Trophoblast cell (in vitro differentiated cells and primary cell): ENCODE data around the gene MSANTD2.

ENCODE experiments used
- DNase-seq, 2 donors: peaks; one replicate each; pipeline ENCODE4 v3.0.0-alpha.2; 2016
- H2AFZ ChIP-seq: 2 replicates; pipeline ENCODE4 v1.6.1; 2013; ENCODE audit warnings: low read length, moderate library complexity, mild to moderate bottlenecking; ENCODE audit not compliant: insufficient read depth, poor library complexity
- H2AK5ac ChIP-seq: 2 replicates; pipeline ENCODE4 v1.6.1; 2013; ENCODE audit warnings: mild to moderate bottlenecking, low read length
- H2BK120ac ChIP-seq: 2 replicates; pipeline ENCODE4 v1.6.1; 2013; ENCODE audit warnings: low read length, mild to moderate bottlenecking, moderate library complexity; ENCODE audit not compliant: insufficient read depth, poor library complexity
- H2BK12ac ChIP-seq: 2 replicates; pipeline ENCODE4 v1.6.1; 2013; ENCODE audit warnings: mild to moderate bottlenecking, low read length, moderate library complexity
- H2BK5ac ChIP-seq: 2 replicates; pipeline ENCODE4 v1.6.1; 2013; ENCODE audit warnings: low read length, low read depth, moderate library complexity, mild to moderate bottlenecking; ENCODE audit not compliant: poor library complexity
- H3K14ac ChIP-seq: 2 replicates; pipeline ENCODE4 v1.6.1; 2013; ENCODE audit warnings: mild to moderate bottlenecking, low read length
- H3K18ac ChIP-seq: 2 replicates; pipeline ENCODE4 v1.6.1; 2013; ENCODE audit warnings: mild to moderate bottlenecking, low read length
- H3K23ac ChIP-seq: 2 replicates; pipeline ENCODE4 v1.6.1; 2013; ENCODE audit warnings: low read length
- H3K27ac ChIP-seq: 2 replicates; pipeline ENCODE4 v1.5.1; 2013; ENCODE audit warnings: low read depth, mild to moderate bottlenecking, inconsistent platforms, low read length, moderate library complexity
- H3K27me3 ChIP-seq: 2 replicates; pipeline ENCODE4 v1.6.1; 2013; ENCODE audit warnings: inconsistent platforms, mild to moderate bottlenecking, low read length, moderate library complexity; ENCODE audit not compliant: insufficient read depth
- H3K36me3 ChIP-seq, 2 experiments: 1 replicate in 1 of 2; 2 replicates in 1 of 2; pipeline ENCODE4 v1.6.1; 2013; ENCODE audit warnings: low read length in 2 of 2, mild to moderate bottlenecking in 2 of 2, moderate library complexity in 1 of 2; ENCODE audit not compliant: insufficient read depth in 2 of 2, control insufficient read depth in 1 of 2
- H3K4ac ChIP-seq: 2 replicates; pipeline ENCODE4 v1.6.1; 2013; ENCODE audit warnings: low read depth, mild to moderate bottlenecking, low read length, moderate library complexity
- H3K4me1 ChIP-seq, 2 experiments: 1 replicate in 1 of 2; 2 replicates in 1 of 2; pipeline ENCODE4 v1.6.1; 2013; ENCODE audit warnings: low read length in 2 of 2, mild to moderate bottlenecking in 2 of 2, moderate library complexity in 1 of 2; ENCODE audit not compliant: insufficient read depth in 2 of 2, control insufficient read depth in 1 of 2
- H3K4me2 ChIP-seq: 2 replicates; pipeline ENCODE4 v1.6.1; 2013; ENCODE audit warnings: inconsistent platforms, mild to moderate bottlenecking, low read length, moderate library complexity
- H3K4me3 ChIP-seq: 2 replicates; pipeline ENCODE4 v1.5.1; 2013; ENCODE audit warnings: mild to moderate bottlenecking, low read depth, low read length, inconsistent platforms
- H3K79me1 ChIP-seq: one replicate; pipeline ENCODE4 v1.6.1; 2013; ENCODE audit warnings: low read length
- H3K79me2 ChIP-seq: 2 replicates; pipeline ENCODE4 v1.6.1; 2013; ENCODE audit warnings: low read length, mild to moderate bottlenecking; ENCODE audit not compliant: control insufficient read depth, insufficient read depth, poor library complexity
- H3K9ac ChIP-seq: 2 replicates; pipeline ENCODE4 v1.6.1; 2013; ENCODE audit warnings: mild to moderate bottlenecking, low read length
- H3K9me3 ChIP-seq: 2 replicates; pipeline ENCODE4 v1.6.1; 2013; ENCODE audit warnings: low read depth, mild to moderate bottlenecking, control low read depth, inconsistent platforms, low read length; ENCODE audit not compliant: insufficient read depth
- H4K12ac ChIP-seq: 2 replicates; pipeline ENCODE4 v1.6.1; 2013; ENCODE audit warnings: low read depth, mild to moderate bottlenecking, low read length, moderate library complexity
- H4K8ac ChIP-seq: 2 replicates; pipeline ENCODE4 v1.6.1; 2013; ENCODE audit warnings: low read depth, mild to moderate bottlenecking, low read length, moderate library complexity
- H4K91ac ChIP-seq: one replicate; pipeline ENCODE4 v1.6.1; 2013; ENCODE audit warnings: low read depth, mild to moderate bottlenecking, low read length, moderate library complexity
- WGBS: extraction: QIAGEN DNeasy Blood & Tissue Kit; methylation state at CpG from one replicate; pipeline ENCODE4 v1.1.7; 2013; ENCODE audit warnings: missing lambda C conversion rate; ENCODE audit not compliant: insufficient read length, insufficient coverage; ENCODE audit errors: extremely low coverage; 5-methylcytosine and 5-hydroxymethylcytosine counted together

MSANTD2 gene

DNA sequence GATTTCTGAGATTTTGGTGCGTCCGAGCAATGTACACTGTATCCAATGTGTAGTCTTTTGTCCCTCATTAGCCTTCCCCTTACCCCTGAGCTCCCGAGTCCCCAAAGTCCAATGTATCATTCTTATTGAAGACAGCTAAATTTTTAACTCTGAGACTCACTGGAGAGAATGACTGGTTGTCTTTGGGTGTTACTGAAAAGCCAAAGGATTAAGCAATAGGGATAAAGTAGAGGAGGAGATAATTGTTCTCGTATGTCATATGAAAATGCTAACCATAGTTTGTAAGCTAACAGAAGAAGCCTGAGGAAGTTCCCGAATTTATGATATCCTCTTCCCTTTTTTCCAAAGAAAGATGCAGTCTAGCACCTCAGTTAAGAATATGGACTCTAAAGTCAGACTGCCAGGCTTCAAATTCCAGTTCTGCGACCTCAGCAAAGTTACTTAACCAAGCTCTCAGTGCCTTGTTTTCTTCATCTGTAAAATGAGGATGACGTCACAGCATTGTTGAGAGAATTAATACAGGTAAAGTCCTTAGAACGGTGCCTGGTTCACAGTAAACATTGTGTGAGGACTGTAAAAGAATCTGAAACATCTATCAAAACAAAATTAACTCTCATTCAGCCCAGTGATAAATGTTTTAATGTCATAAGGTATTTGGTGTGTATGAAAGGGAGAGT, 1.6 kb upstream of the MSANTD2 start:
- no peaks in the 10 kb centered on the region for H3K36me3 ChIP-seq
- no peak overlapping the region for H4K12ac ChIP-seq
- no peak overlapping the region for H3K9ac ChIP-seq
- H2BK5ac ChIP-seq = no peak overlapping the region
- H3K27ac ChIP-seq = no peak overlapping the region
- no peaks in the 10 kb centered on the region for H3K9me3 ChIP-seq
- H2BK120ac ChIP-seq = no peak overlapping the region
- no peak overlapping the region for H3K23ac ChIP-seq
- no peak overlapping the region for H3K14ac ChIP-seq
- H3K4me1 ChIP-seq = peaks cover 0 to 4% of the 10 kb centered on the region in 2 experiments
- no peak overlapping the region for H3K4ac ChIP-seq
- no peak overlapping the region for H2AFZ ChIP-seq
- peaks cover 16% of the 10 kb centered on the region for H3K79me2 ChIP-seq
- H3K4me2 ChIP-seq = no peak overlapping the region
- H4K91ac ChIP-seq = no peak overlapping the region
- peak in 1 of 2 donors; percentile 72 for DNase-seq
- no peak overlapping the region for H3K4me3 ChIP-seq
- no peak overlapping the region for H4K8ac ChIP-seq
- H2BK12ac ChIP-seq = no peak overlapping the region
- H2AK5ac ChIP-seq = no peak overlapping the region
- H3K27me3 ChIP-seq = no peaks in the 10 kb centered on the region
- WGBS = no CpG with 5 or more reads among the region's 8 CpGs
- peaks cover 17% of the 10 kb centered on the region for H3K79me1 ChIP-seq
- H3K18ac ChIP-seq = no peak overlapping the region

GRCh38 chr11:124801014-124801413, 808 bp upstream of the MSANTD2 start:
- Histone ChIP-seq H2AFZ (no peak overlapping the region), H2BK5ac (no peak overlapping the region), H3K27ac (peak overlapping the region; percentile 71), H2BK120ac (no peak overlapping the region), H2AK5ac (no peak overlapping the region), H3K9ac (no peak overlapping the region), H4K8ac (no peak overlapping the region), H4K91ac (no peak overlapping the region), H3K9me3 (no peaks in the 10 kb centered on the region), H3K27me3 (no peaks in the 10 kb centered on the region), H3K4ac (no peak overlapping the region), H3K36me3 (peaks cover 0 to 2% of the 10 kb centered on the region in 2 experiments), H4K12ac (no peak overlapping the region), H3K14ac (no peak overlapping the region), H3K18ac (no peak overlapping the region), H3K4me1 (peaks cover 0 to 4% of the 10 kb centered on the region in 2 experiments), H3K23ac (no peak overlapping the region), H2BK12ac (no peak overlapping the region), H3K4me2 (peak overlapping the region; percentile 89), H3K79me2 (peaks cover 16% of the 10 kb centered on the region), H3K79me1 (peaks cover 17% of the 10 kb centered on the region), H3K4me3 (no peak overlapping the region)
- no CpG with 5 or more reads among the region's 8 CpGs for WGBS
- DNase-seq = peak; percentile 42 to 82

GRCh38 chr11:124799348-124800225, 619 bp downstream of the MSANTD2 start:
- WGBS = no CpG with 5 or more reads among the region's 83 CpGs
- no peak overlapping the region for H2BK12ac ChIP-seq
- H3K14ac ChIP-seq = peak overlapping the region; percentile 95
- peak; percentile 57 to 66 for DNase-seq
- peaks cover 17% of the 10 kb centered on the region for H3K79me1 ChIP-seq
- H3K4me3 ChIP-seq = peak overlapping the region; percentile 96
- H3K23ac ChIP-seq = no peak overlapping the region
- peak overlapping the region; percentile 84 for H2BK120ac ChIP-seq
- H3K9ac ChIP-seq = peak overlapping the region; percentile 79
- peak overlapping the region; percentile 95 for H3K18ac ChIP-seq
- H3K79me2 ChIP-seq = peaks cover 16% of the 10 kb centered on the region
- H3K27ac ChIP-seq = peak overlapping the region; percentile 71
- peaks cover 0 to 2% of the 10 kb centered on the region in 2 experiments for H3K36me3 ChIP-seq
- H3K27me3 ChIP-seq = no peaks in the 10 kb centered on the region
- peak overlapping the region; percentile 96 for H3K4ac ChIP-seq
- peak overlapping the region; percentile 76 for H2BK5ac ChIP-seq
- H2AK5ac ChIP-seq = peak overlapping the region; percentile 84
- H3K9me3 ChIP-seq = no peaks in the 10 kb centered on the region
- peak overlapping the region; percentile 92 for H2AFZ ChIP-seq
- H4K12ac ChIP-seq = peak overlapping the region; percentile 95
- peaks cover 0 to 4% of the 10 kb centered on the region in 2 experiments for H3K4me1 ChIP-seq
- peak overlapping the region; percentile 78 for H3K4me2 ChIP-seq
- peak overlapping the region; percentile 93 for H4K8ac ChIP-seq
- H4K91ac ChIP-seq = peak overlapping the region; percentile 82

DNA sequence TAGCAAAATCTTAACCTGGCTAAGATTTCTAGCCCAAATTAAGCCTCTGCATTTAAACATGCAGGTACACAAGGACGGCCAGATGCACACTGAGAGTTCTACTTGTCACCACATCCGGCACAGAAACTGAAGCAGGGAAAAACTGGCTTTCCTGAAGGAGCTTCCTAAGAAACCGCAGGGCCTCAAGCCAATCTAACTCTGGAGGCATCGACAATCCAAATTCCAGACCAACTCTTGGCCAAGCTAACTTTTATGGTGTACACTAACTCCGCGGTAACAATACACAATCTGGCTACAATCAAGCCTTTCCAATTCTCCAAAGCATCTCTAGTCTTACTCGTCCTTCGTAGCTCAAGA, 1.2 kb downstream of the MSANTD2 start:
- H2AFZ ChIP-seq = peak overlapping the region; percentile 92

More for the DNA sequence above, 1.2 kb downstream of the MSANTD2 start:
- H2BK5ac ChIP-seq = peak overlapping the region; percentile 76
- no peak overlapping the region for H3K27ac ChIP-seq
- H3K9ac ChIP-seq = peak overlapping the region; percentile 52
- no peaks in the 10 kb centered on the region for H3K9me3 ChIP-seq
- H2BK120ac ChIP-seq = peak overlapping the region; percentile 84
- H3K4ac ChIP-seq = peak overlapping the region; percentile 77
- no peak overlapping the region for H2BK12ac ChIP-seq
- H3K27me3 ChIP-seq = no peaks in the 10 kb centered on the region
- peak in 1 of 2 donors; percentile 33 for DNase-seq
- peak overlapping the region; percentile 93 for H4K8ac ChIP-seq
- peak overlapping the region; percentile 78 for H3K4me2 ChIP-seq
- peaks cover 16% of the 10 kb centered on the region for H3K79me2 ChIP-seq
- WGBS = no CpG with 5 or more reads among the region's 8 CpGs
- peak overlapping the region; percentile 82 for H4K91ac ChIP-seq
- H3K36me3 ChIP-seq = peaks cover 0 to 2% of the 10 kb centered on the region in 2 experiments
- no peak overlapping the region for H2AK5ac ChIP-seq
- peak overlapping the region; percentile 95 for H3K14ac ChIP-seq
- H3K18ac ChIP-seq = peak overlapping the region; percentile 95
- peaks cover 17% of the 10 kb centered on the region for H3K79me1 ChIP-seq
- H3K4me3 ChIP-seq = peak overlapping the region; percentile 96
- H3K23ac ChIP-seq = no peak overlapping the region
- H3K4me1 ChIP-seq = peaks cover 0 to 4% of the 10 kb centered on the region in 2 experiments
- peak overlapping the region; percentile 95 for H4K12ac ChIP-seq
